Measurements from ENCODE around the gene RUSC1.

Gene RUSC1

DNA sequence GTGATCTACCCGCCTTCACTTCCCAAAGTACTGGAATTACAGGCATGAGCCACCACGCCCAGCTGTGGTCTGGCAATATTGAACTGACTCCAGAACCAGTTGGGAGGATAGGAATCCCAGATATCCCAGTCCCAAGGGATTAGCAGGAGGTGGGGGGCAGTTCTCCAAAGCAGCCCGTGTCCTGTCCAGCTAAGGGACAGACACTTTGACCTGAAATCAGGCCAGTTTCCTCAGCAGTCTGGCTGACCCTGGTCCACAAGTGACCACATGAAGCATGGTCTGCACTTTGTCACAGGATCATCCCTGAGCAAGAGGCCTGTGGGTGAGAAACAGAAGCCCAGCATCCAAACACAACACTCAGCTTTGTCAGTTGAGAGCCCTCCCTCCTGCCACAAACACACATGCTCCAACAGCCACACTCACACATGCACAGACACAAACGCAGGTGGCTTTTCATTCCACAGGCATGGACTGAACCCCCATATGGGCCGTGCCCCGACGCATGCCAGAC, 14.8 kb upstream of the RUSC1 start:
- no peaks in the 10 kb centered on the region for H3K9me3 Mint-ChIP-seq
- peak overlapping the region; percentile 14 for H3K4me3 Mint-ChIP-seq
- H3K27ac Mint-ChIP-seq, result peak overlapping the region; percentile 34
- H3K4me1 Mint-ChIP-seq, result peaks cover 25% of the 10 kb centered on the region
- H3K36me3 Mint-ChIP-seq, result peaks cover 17% of the 10 kb centered on the region
- no peak for DNase-seq
- peaks cover 17% of the 10 kb centered on the region for H3K27me3 Mint-ChIP-seq
- CTCF ChIA-PET, result interaction anchor here (4.7 kb wide), 1 partner anchor 56 kb away, joined by 39 read pairs; no protein-coding TSS in a partner anchor

DNA sequence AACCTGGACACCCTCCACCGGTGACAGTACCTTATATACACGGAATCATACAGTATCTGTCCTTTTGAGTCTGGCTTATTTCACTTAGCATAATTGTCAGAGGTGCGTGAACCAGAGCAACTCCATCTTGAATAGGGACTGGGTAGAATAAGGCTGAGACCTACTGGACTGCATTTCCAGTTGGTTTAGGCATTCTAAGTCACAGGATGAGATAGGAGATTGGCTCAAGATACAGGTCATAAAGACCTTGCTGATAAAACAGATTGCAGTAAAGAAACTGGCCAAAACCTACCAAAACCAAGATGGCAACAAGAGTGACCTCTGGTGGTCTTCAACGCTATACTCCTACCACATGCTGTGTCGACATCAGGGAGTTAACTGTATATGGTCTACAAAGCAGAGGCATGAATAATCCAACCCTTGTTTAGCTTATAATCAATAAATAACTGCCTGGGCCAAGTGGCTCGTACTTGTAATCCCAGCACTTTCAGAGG, 13.4 kb upstream of the RUSC1 start:
- Mint-ChIP-seq H3K4me3 (peak overlapping the region; percentile 91), H3K4me1 (peaks cover 37% of the 10 kb centered on the region), H3K27me3 (peaks cover 13% of the 10 kb centered on the region), H3K27ac (peak overlapping the region; percentile 95), H3K36me3 (peaks cover 28% of the 10 kb centered on the region), H3K9me3 (no peaks in the 10 kb centered on the region)
- CTCF ChIA-PET, result interaction anchor here (0.6 to 4.7 kb wide), 5 partner anchors 15 to 1353 kb away, joined by 3 to 39 read pairs (median 3); no protein-coding TSS in a partner anchor
- DNase-seq, result no peak

DNA sequence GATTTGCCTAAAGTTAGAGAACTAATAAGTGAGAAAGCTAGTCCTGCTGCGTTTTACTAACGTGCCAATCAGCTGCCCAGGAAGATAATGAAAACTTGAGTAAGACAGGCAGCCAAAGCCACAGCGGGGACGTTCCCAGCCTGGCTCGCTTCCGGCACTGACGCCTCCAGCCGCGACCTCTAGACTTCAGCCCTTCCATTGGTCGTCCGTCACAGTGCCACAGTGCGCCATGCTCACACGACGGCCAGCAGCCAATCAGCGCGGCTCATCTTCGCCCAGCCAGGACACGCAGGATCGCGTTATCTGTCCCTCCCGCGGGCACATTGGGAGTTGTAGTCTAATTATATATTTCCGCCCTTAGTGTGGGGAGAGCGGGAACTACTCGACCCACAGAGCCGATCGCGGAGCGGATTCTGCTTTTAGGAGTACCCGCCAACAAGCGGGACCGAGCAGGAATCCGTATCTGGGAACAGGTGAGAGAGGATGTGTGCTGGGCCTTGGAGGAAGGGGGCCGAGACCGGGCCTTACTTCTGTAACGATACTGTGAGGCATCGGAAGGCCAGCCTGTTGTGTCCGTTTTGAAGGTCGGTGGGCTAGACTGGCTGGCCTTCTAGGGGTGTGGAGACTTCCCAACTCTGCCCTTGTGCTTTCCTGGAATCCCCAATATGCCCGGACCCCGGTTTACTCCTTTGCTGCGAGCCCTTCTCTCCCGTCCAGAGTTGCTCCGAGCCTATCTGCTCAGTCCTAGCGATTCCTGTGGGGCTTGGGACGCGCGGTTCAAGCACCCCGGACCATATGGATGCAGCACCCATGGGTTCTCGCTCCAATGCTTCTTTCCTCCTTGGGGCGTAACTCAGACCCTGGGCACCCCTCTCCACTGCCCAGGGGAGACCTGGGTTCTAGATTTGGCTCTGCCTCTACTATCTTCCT, 11.9 kb upstream of the RUSC1 start, which contains the start of gene FDPS:
TSS of gene FDPS (plus strand) at position 374 of the 930 bp plus-strand sequence. CDS start 924 bp downstream, outside the sequence.
- Mint-ChIP-seq H3K4me1 (peaks cover 45% of the 10 kb centered on the region), H3K4me3 (peak within 1 kb of the TSS; percentile 91), H3K27ac (peak within 1 kb of the TSS; percentile 95), H3K9me3 (no peaks in the 10 kb centered on the region), H3K36me3 (peaks cover 39% of the 10 kb centered on the region), H3K27me3 (peaks cover 13% of the 10 kb centered on the region)
- CTCF ChIA-PET, result interaction anchor here (0.8 to 4.7 kb wide), 8 partner anchors 11 to 134 kb away, joined by 3 to 39 read pairs (median 4); partner anchors contain the start of gene RUSC1
- peak; percentile 99 for DNase-seq

DNA sequence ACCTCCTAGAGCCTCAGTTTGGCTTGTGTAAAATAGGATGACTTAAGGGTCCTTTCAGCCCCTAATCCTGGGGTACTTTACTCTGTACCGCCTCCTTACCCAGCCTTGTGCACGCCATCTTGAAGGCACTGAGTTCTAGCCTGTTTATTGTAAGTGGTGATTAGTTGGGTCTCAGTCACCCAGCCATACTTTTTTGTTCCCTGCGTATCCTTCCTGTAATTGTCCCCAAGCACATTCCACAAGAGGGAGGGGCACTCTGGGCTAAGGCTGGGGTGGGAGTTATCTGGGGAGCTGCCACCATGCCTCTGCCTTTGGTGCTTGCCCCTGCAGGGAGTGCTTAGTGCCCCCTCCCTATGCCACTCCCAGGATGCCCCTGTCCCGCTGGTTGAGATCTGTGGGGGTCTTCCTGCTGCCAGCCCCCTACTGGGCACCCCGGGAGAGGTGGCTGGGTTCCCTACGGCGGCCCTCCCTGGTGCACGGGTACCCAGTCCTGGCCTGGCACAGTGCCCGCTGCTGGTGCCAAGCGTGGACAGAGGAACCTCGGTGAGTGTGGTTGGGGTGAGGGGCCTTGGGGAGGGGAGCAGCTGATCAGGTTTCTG, 11.2 kb upstream of the RUSC1 start:
- peaks cover 45% of the 10 kb centered on the region for H3K4me1 Mint-ChIP-seq
- CTCF ChIA-PET, result interaction anchor here (1.2 to 2.1 kb wide), 2 partner anchors 12 to 59 kb away, joined by 3 to 6 read pairs; no protein-coding TSS in a partner anchor
- peaks cover 39% of the 10 kb centered on the region for H3K36me3 Mint-ChIP-seq
- no peak for DNase-seq
- peaks cover 6% of the 10 kb centered on the region for H3K27me3 Mint-ChIP-seq
- H3K4me3 Mint-ChIP-seq, result peak overlapping the region; percentile 91
- H3K9me3 Mint-ChIP-seq, result no peaks in the 10 kb centered on the region
- peak overlapping the region; percentile 95 for H3K27ac Mint-ChIP-seq

DNA sequence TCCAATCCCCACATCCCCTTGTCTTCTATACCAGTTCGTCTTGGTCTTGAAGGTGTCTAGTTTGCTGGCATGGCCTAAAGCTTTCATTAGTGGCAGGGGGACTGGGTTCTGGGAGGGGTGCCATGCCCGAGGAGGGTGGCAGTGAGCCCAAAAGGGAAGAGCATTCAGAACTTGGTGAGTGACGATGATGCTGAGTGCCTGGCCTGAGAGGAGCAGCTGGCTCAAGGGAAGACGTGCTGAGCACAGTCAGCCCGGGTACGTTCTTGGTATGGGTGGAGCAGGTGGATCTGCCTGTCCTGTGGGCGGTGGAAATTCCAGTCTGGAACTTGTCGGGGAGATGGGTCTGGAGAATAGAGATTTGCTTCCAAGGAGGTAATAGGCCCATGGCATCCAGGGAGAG, 7.4 kb upstream of the RUSC1 start:
- CTCF ChIA-PET, result interaction anchor here (2.2 kb wide), 1 partner anchor 9 kb away, joined by 7 read pairs; no protein-coding TSS in a partner anchor
- peaks cover 56% of the 10 kb centered on the region for H3K36me3 Mint-ChIP-seq
- H3K4me1 Mint-ChIP-seq, result peaks cover 38% of the 10 kb centered on the region
- no peak for DNase-seq
- no peaks in the 10 kb centered on the region for H3K27me3 Mint-ChIP-seq
- no peaks in the 10 kb centered on the region for H3K9me3 Mint-ChIP-seq
- H3K27ac Mint-ChIP-seq, result no peak overlapping the region
- H3K4me3 Mint-ChIP-seq, result no peak overlapping the region

DNA sequence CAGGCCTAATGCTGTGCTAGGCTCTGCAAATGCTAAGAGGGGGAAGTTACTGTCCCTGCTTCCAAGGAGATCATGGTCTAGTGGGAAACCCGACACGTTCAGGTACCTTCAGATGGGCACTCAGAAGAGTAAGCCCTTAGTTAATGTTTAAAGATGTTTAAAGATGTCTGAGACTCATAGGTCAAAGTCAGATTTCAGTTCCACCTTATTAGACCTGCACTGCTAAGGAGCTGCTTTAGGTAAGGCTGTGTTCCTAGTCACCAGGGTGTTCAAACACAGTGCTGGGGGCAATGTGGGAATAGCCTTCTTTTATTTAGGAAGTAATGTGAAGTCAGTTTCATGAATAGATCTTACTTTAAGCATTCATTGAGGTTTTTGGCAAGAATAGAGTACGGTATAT, 3.8 kb upstream of the RUSC1 start:
- Mint-ChIP-seq H3K27ac (no peak overlapping the region), H3K36me3 (peaks cover 52% of the 10 kb centered on the region)
- CTCF ChIA-PET, result interaction anchor here (0.5 to 2.0 kb wide), 2 partner anchors 66 to 591 kb away, joined by 3 to 13 read pairs; no protein-coding TSS in a partner anchor

DNA sequence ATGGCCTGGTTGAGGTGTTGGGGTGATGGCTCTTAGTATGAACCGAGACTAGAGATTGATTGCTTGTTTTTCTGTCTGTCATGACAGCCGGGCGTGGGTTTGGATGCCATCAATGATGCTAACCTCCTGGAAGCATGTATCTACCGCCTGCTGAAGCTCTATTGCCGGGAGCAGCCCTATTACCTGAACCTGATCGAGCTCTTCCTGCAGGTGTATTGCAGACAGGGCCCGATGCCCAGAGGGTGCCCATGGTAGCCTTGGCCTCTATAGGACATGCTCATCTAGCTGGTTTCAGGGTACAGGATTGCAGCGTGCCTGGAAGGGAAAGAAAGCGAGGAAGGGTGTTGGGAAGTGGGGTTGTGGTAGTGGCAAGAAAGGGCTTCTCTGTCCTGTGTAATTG, 2.6 kb upstream of the RUSC1 start:
- CTCF ChIA-PET, result interaction anchor here (2.0 kb wide), 1 partner anchor 67 kb away, joined by 13 read pairs; no protein-coding TSS in a partner anchor

More for the DNA sequence above, 3.8 kb upstream of the RUSC1 start:
- H3K27me3 Mint-ChIP-seq, result no peaks in the 10 kb centered on the region
- H3K4me1 Mint-ChIP-seq, result peaks cover 45% of the 10 kb centered on the region
- H3K4me3 Mint-ChIP-seq, result no peak overlapping the region
- H3K9me3 Mint-ChIP-seq, result no peaks in the 10 kb centered on the region
- no peak for DNase-seq

DNA sequence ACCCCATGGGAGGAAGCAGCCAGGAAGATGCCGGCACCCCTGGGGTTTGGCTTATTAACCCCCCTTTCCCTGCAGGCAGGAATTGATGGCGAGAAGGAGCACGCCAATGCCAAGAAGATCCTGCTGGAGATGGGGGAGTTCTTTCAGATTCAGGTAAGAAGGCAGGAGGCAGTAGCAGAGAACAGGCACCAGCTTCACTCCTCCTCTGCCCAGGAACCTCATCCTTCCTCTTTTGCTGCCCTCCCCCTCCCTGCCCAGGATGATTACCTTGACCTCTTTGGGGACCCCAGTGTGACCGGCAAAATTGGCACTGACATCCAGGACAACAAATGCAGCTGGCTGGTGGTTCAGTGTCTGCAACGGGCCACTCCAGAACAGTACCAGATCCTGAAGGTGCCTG, 1.2 kb upstream of the RUSC1 start:
- Mint-ChIP-seq H3K4me1 (peaks cover 41% of the 10 kb centered on the region), H3K27ac (peak overlapping the region; percentile 8), H3K9me3 (no peaks in the 10 kb centered on the region), H3K27me3 (no peaks in the 10 kb centered on the region), H3K36me3 (peaks cover 37% of the 10 kb centered on the region), H3K4me3 (no peak overlapping the region)
- no peak for DNase-seq
- CTCF ChIA-PET, result interaction anchor here (0.6 to 9.5 kb wide), 3 partner anchors 11 to 69 kb away, joined by 4 to 138 read pairs (median 5); partner anchors contain the start of gene FDPS

More for the DNA sequence above, 2.6 kb upstream of the RUSC1 start:
- Mint-ChIP-seq H3K4me3 (no peak overlapping the region), H3K4me1 (peaks cover 45% of the 10 kb centered on the region), H3K36me3 (peaks cover 43% of the 10 kb centered on the region), H3K9me3 (no peaks in the 10 kb centered on the region), H3K27me3 (no peaks in the 10 kb centered on the region), H3K27ac (no peak overlapping the region)
- DNase-seq, result no peak

DNA sequence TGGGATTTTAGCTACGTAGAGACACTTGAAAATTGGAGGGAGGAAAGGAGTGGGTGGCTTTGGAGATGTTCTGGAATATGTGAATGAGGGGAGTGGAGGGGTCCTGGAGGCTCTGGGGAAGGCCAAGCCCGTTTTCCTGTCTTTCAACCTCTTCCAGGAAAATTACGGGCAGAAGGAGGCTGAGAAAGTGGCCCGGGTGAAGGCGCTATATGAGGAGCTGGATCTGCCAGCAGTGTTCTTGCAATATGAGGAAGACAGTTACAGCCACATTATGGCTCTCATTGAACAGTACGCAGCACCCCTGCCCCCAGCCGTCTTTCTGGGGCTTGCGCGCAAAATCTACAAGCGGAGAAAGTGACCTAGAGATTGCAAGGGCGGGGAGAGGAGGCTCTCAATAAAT, 442 bp upstream of the RUSC1 start:
- CTCF ChIA-PET, result interaction anchor here (1.0 to 9.5 kb wide), 4 partner anchors 12 to 70 kb away, joined by 3 to 138 read pairs (median 4); partner anchors contain the start of genes CLK2 and FDPS
- Mint-ChIP-seq H3K4me1 (peaks cover 46% of the 10 kb centered on the region), H3K9me3 (no peaks in the 10 kb centered on the region), H3K27ac (peak overlapping the region; percentile 71), H3K4me3 (peak overlapping the region; percentile 63), H3K27me3 (no peaks in the 10 kb centered on the region), H3K36me3 (peaks cover 33% of the 10 kb centered on the region)
- no peak for DNase-seq

DNA sequence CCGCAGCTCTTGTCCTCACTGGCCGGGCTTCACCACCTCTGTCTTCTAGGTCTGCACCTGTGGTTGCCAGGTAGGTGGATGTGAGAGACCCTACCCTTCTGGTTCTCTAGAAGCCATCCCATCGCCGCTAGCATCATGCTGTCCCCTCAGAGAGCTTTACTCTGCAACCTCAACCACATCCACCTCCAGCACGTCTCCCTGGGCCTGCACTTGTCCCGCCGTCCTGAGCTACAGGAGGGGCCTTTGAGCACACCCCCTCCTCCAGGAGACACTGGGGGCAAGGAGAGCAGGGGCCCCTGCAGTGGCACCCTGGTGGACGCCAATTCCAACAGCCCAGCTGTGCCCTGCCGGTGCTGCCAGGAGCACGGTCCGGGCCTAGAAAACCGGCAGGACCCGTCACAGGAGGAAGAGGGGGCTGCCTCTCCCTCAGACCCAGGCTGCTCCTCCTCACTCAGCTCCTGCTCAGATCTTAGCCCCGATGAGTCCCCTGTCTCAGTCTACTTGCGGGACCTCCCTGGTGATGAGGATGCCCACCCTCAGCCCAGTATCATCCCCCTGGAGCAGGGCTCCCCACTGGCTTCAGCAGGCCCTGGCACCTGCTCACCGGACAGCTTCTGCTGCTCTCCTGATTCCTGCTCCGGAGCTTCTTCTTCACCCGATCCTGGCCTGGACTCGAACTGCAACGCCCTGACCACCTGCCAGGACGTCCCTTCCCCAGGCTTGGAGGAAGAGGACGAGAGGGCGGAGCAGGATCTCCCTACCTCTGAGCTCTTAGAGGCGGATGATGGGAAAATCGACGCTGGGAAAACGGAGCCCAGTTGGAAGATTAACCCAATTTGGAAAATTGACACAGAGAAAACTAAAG, 1.2 kb downstream of the RUSC1 start:
- CTCF ChIA-PET, result interaction anchor here (0.8 to 9.5 kb wide), 9 partner anchors 9 to 264 kb away, joined by 3 to 138 read pairs (median 3); partner anchors contain the start of genes FDPS and SCAMP3
- H3K27me3 Mint-ChIP-seq, result no peaks in the 10 kb centered on the region
- H3K27ac Mint-ChIP-seq, result no peak overlapping the region
- H3K4me1 Mint-ChIP-seq, result peaks cover 56% of the 10 kb centered on the region
- no peak for DNase-seq
- H3K36me3 Mint-ChIP-seq, result peaks cover 32% of the 10 kb centered on the region
- peak overlapping the region; percentile 64 for H3K4me3 Mint-ChIP-seq
- no peaks in the 10 kb centered on the region for H3K9me3 Mint-ChIP-seq

DNA sequence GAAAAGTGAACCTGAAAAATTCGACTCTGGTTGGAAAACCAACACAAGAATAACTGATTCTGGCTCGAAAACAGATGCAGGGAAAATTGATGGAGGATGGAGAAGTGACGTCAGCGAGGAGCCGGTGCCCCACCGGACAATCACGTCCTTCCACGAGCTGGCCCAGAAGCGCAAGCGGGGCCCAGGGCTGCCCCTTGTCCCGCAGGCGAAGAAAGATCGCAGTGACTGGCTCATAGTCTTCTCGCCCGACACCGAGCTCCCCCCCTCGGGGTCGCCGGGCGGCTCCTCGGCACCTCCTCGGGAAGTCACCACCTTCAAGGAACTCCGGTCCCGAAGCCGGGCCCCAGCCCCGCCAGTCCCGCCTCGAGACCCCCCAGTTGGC, 1.9 kb downstream of the RUSC1 start:
- Mint-ChIP-seq H3K27me3 (no peaks in the 10 kb centered on the region), H3K36me3 (peaks cover 29% of the 10 kb centered on the region), H3K4me3 (peak overlapping the region; percentile 64), H3K27ac (no peak overlapping the region), H3K4me1 (peaks cover 59% of the 10 kb centered on the region), H3K9me3 (no peaks in the 10 kb centered on the region)
- peak; percentile 50 for DNase-seq
- CTCF ChIA-PET, result interaction anchor here (0.8 to 9.5 kb wide), 10 partner anchors 10 to 263 kb away, joined by 3 to 138 read pairs (median 4); partner anchors contain the start of genes FDPS and SCAMP3

DNA sequence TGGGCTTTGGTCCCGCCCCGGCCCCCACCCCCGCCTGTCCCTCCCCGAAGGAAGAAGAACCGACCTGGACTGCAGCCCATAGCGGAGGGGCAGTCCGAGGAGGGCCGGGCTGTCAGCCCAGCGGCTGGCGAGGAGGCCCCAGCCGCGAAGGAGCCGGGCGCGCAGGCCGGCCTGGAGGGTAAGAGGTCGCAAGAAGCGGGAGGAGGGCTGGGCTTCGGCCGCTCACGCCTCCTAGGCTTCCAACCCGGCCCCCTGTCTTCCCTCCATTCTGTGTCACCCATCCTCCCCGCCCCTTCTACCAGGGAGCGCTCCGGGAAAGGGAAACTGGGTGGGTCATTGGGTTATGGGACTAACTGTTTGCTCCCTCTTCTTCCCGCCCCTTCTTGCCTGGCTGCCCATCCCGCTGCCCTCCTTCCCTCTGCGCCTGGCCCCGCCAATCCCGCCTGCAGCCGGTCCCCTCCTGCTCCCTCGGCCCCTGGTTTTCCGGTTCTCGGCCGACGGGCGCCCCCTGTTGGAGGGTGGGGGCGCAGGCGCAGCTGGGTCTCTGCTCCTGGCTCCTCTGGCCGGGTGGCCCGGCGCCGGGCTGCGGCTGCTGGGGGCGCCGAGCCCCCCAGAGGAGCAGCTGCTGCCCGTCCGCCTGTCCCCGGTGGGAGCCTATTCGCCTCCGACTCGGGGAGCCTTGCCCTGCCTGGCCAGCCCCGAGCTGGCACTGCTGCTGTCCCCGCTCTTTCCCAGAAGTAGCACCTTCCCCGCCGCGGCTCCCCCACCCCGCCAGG, 2.4 kb downstream of the RUSC1 start:
- CTCF ChIA-PET, result interaction anchor here (0.8 to 9.5 kb wide), 15 partner anchors 12 to 262 kb away, joined by 3 to 138 read pairs (median 4); partner anchors contain the start of genes CLK2, FDPS and KRTCAP2
- H3K27ac Mint-ChIP-seq, result peak overlapping the region; percentile 79
- DNase-seq, result peak; percentile 89
- H3K27me3 Mint-ChIP-seq, result no peaks in the 10 kb centered on the region
- H3K36me3 Mint-ChIP-seq, result peaks cover 24% of the 10 kb centered on the region
- H3K4me3 Mint-ChIP-seq, result peak overlapping the region; percentile 87
- no peaks in the 10 kb centered on the region for H3K9me3 Mint-ChIP-seq
- peaks cover 60% of the 10 kb centered on the region for H3K4me1 Mint-ChIP-seq
